H1 (cell line): ENCODE measurements around the gene PCNX1. TPM values are rescaled to one million over a fixed set of nuclear protein-coding genes. Genes with fewer than 3 reads are reported as not detected.

Source experiments
- CTCF ChIA-PET: fragments of 300-600 bp; sonication (Branson Sonifier 250); formaldehyde crosslinking; loops from one replicate; lab custom pipeline; 2021; ENCODE audit not compliant: partially characterized antibody; lab: Charles Lee
- POLR2A ChIA-PET: fragments of 300-600 bp; sonication (Branson Sonifier 250); formaldehyde crosslinking; loops from one replicate; lab custom pipeline; 2021; ENCODE audit warnings: inconsistent platforms; ENCODE audit not compliant: partially characterized antibody; lab: Charles Lee
- DNase-seq, 2 experiments: peaks; one replicate each; pipeline versions ENCODE4 v3.0.0 to v3.0.0-alpha.2; 2010 to 2022; ENCODE audit warnings: low spot score in 2 of 2, low read depth in 1 of 2, mixed read lengths in 1 of 2
- FAIRE-seq: peaks from 2 replicates; lab custom pipeline; 2011; peaks lifted over from hg19 to GRCh38; lab: Jason Lieb, UNC
- H2AFZ ChIP-seq: 2 replicates; pipeline ENCODE4 v1.8.1; 2012; ENCODE audit warnings: low read length, inconsistent platforms
- H2AK5ac ChIP-seq: 2 replicates; pipeline ENCODE4 v1.6.1; 2013; ENCODE audit warnings: low read depth, low read length
- H2BK120ac ChIP-seq: replicated peaks from 2 replicates; pipeline ENCODE3; 2013; ENCODE audit warnings: low read depth, low read length, inconsistent platforms
- H2BK12ac ChIP-seq: 2 replicates; pipeline ENCODE4 v1.6.1; 2013; ENCODE audit warnings: low read depth, low read length
- H2BK15ac ChIP-seq: 2 replicates; pipeline ENCODE4 v1.6.1; 2013; ENCODE audit warnings: low read length
- H2BK20ac ChIP-seq: 2 replicates; pipeline ENCODE4 v1.6.1; 2013; ENCODE audit warnings: low read length
- H2BK5ac ChIP-seq: 2 replicates; pipeline ENCODE4 v1.6.1; 2013; ENCODE audit warnings: low read depth, low read length
- H3K14ac ChIP-seq: 2 replicates; pipeline ENCODE4 v1.6.1; 2013; ENCODE audit warnings: inconsistent platforms; ENCODE audit not compliant: insufficient read length
- H3K18ac ChIP-seq: 2 replicates; pipeline ENCODE4 v1.6.1; 2013; ENCODE audit warnings: low read length; ENCODE audit errors: extremely low read depth
- H3K23ac ChIP-seq: 2 replicates; pipeline ENCODE4 v1.6.1; 2013; ENCODE audit warnings: inconsistent platforms; ENCODE audit not compliant: insufficient read length
- H3K23me2 ChIP-seq: 2 replicates; pipeline ENCODE4 v1.6.1; 2013; ENCODE audit warnings: low read depth, low read length
- H3K27ac ChIP-seq: 2 replicates; pipeline ENCODE4 v1.6.1; 2011; ENCODE audit warnings: low read depth, low read length, inconsistent platforms
- H3K27me3 ChIP-seq, 4 experiments: replicated peaks in 1 of 4; 1 replicate in 1 of 4; 2 replicates in 3 of 4; pipeline versions ENCODE4 v1.6.1 to v1.8.1; 2011 to 2013; ENCODE audit warnings: low read length in 3 of 4, mild to moderate bottlenecking in 3 of 4, inconsistent platforms in 2 of 4, mixed read lengths in 2 of 4, moderate library complexity in 1 of 4; ENCODE audit not compliant: control insufficient read depth in 3 of 4, insufficient read depth in 3 of 4; ENCODE audit errors: extremely low read depth in 1 of 4
- H3K36me3 ChIP-seq, 4 experiments: 2 replicates each; pipeline versions ENCODE4 v1.6.1 to v1.8.1; 2011 to 2013; ENCODE audit warnings: mild to moderate bottlenecking in 4 of 4, low read length in 3 of 4, moderate library complexity in 2 of 4, control low read depth in 1 of 4, inconsistent platforms in 1 of 4; ENCODE audit not compliant: insufficient read depth in 4 of 4, control insufficient read depth in 2 of 4
- H3K4ac ChIP-seq: replicated peaks from 2 replicates; pipeline ENCODE3; 2013; ENCODE audit warnings: low read length, low read depth, mixed read lengths, inconsistent platforms; ENCODE audit not compliant: insufficient read length
- H3K4me1 ChIP-seq, 4 experiments: replicated peaks in 1 of 4; 1 replicate in 1 of 4; 2 replicates in 3 of 4; pipeline versions ENCODE4 v1.6.1 to v1.8.1; 2011 to 2013; ENCODE audit warnings: low read length in 3 of 4, inconsistent platforms in 2 of 4, mixed read lengths in 1 of 4; ENCODE audit not compliant: insufficient read depth in 4 of 4, control insufficient read depth in 3 of 4
- H3K4me2 ChIP-seq, 2 experiments: 2 replicates each; pipeline versions ENCODE4 v1.6.1 to v1.8.1; 2011 to 2013; ENCODE audit warnings: low read depth in 2 of 2, low read length in 2 of 2, control low read depth in 1 of 2, inconsistent platforms in 1 of 2, mild to moderate bottlenecking in 1 of 2; ENCODE audit not compliant: insufficient read depth in 1 of 2
- H3K4me3 ChIP-seq, 4 experiments: fragments of 200-600, 300-600 bp in 1 of 4; sonication (generic), shearing (Covaris generic), sonication (Bioruptor Twin) in 1 of 4; 2 replicates each; pipeline versions ENCODE4 v1.5.1 to v1.8.1; 2011 to 2016; ENCODE audit warnings: low read length in 4 of 4, low read depth in 3 of 4, control low read depth in 2 of 4, inconsistent platforms in 2 of 4, mild to moderate bottlenecking in 2 of 4, mixed read lengths in 1 of 4, moderate library complexity in 1 of 4; ENCODE audit not compliant: insufficient read depth in 2 of 4; ENCODE audit errors: extremely low read depth in 1 of 4
- H3K56ac ChIP-seq: replicated peaks from 2 replicates; pipeline ENCODE3; 2013; ENCODE audit warnings: low read depth, mild to moderate bottlenecking, mixed read lengths, low read length, inconsistent platforms; ENCODE audit not compliant: insufficient read length
- H3K79me1 ChIP-seq: 2 replicates; pipeline ENCODE4 v1.6.1; 2013; ENCODE audit warnings: low read depth, low read length, control low read depth
- H3K79me2 ChIP-seq, 2 experiments: 2 replicates each; pipeline versions ENCODE4 v1.6.1 to v1.8.1; 2012 to 2013; ENCODE audit warnings: low read length in 2 of 2, mild to moderate bottlenecking in 2 of 2, inconsistent platforms in 1 of 2; ENCODE audit not compliant: insufficient read depth in 2 of 2, control insufficient read depth in 1 of 2
- H3K9ac ChIP-seq, 4 experiments: replicated peaks in 1 of 4; 1 replicate in 1 of 4; 2 replicates in 3 of 4; pipeline versions ENCODE4 v1.6.1 to v1.8.1; 2011 to 2013; ENCODE audit warnings: low read depth in 3 of 4, low read length in 3 of 4, control low read depth in 2 of 4, mild to moderate bottlenecking in 2 of 4, moderate library complexity in 2 of 4, inconsistent platforms in 1 of 4; ENCODE audit errors: extremely low read depth in 1 of 4
- H3K9me3 ChIP-seq, 2 experiments: 2 replicates each; pipeline versions ENCODE4 v1.6.1 to v1.8.1; 2012 to 2013; ENCODE audit warnings: mild to moderate bottlenecking in 2 of 2, moderate library complexity in 2 of 2, control low read depth in 1 of 2, inconsistent platforms in 1 of 2, low read depth in 1 of 2, low read length in 1 of 2, mixed read lengths in 1 of 2; ENCODE audit not compliant: insufficient read depth in 2 of 2
- H4K20me1 ChIP-seq, 2 experiments: replicated peaks in 1 of 2; 2 replicates each; pipeline versions ENCODE3 to v1.8.1; 2011 to 2013; ENCODE audit warnings: inconsistent platforms in 2 of 2, low read length in 2 of 2, mild to moderate bottlenecking in 1 of 2; ENCODE audit not compliant: insufficient read depth in 2 of 2, control insufficient read depth in 1 of 2
- H4K5ac ChIP-seq: 2 replicates; pipeline ENCODE4 v1.6.1; 2013; ENCODE audit warnings: low read length, low read depth, mixed read lengths, inconsistent platforms; ENCODE audit not compliant: insufficient read length
- H4K8ac ChIP-seq: 2 replicates; pipeline ENCODE4 v1.8.0; 2013; ENCODE audit warnings: mild to moderate bottlenecking, moderate library complexity, low read length, inconsistent platforms; ENCODE audit not compliant: insufficient read depth; ENCODE audit errors: extremely low read depth
- H4K91ac ChIP-seq: replicated peaks from 2 replicates; pipeline ENCODE3; 2013; ENCODE audit warnings: low read length, mixed read lengths, inconsistent platforms; ENCODE audit not compliant: insufficient read length
- CEBPB ChIP-seq: IDR thresholded peaks from 2 replicates; pipeline ENCODE4 v1.6.1; 2012; ENCODE audit warnings: low read depth, low read length
- JUN ChIP-seq: IDR thresholded peaks from 2 replicates; pipeline ENCODE4 v1.6.1; 2011; ENCODE audit warnings: low read depth, mild to moderate bottlenecking, improper control_type of control experiment, low read length
- KDM4A ChIP-seq: IDR thresholded peaks from one replicate; pipeline ENCODE4 v1.7.1; 2012; ENCODE audit warnings: low read depth, mild to moderate bottlenecking, moderate library complexity, low read length, inconsistent platforms; ENCODE audit not compliant: severe bottlenecking
- NANOG ChIP-seq: IDR thresholded peaks from 2 replicates; pipeline ENCODE4 v1.6.1; 2011; ENCODE audit warnings: low read length, low read depth, mild to moderate bottlenecking, inconsistent platforms; ENCODE audit not compliant: insufficient read depth, poor library complexity, severe bottlenecking
- SIN3A ChIP-seq, 2 experiments: IDR thresholded peaks in 1 of 2; conservative IDR thresholded peaks in 1 of 2; 2 replicates each; pipeline ENCODE4 v1.6.1; 2011 to 2012; ENCODE audit warnings: low read length in 2 of 2, improper control_type of control experiment in 1 of 2, low read depth in 1 of 2, mild to moderate bottlenecking in 1 of 2
- WGBS, 2 experiments: shearing (Covaris generic) in 1 of 2; methylation state at CpG; one replicate each; pipeline versions ENCODE4 v1.1.6 to v1.1.7; 2013 to 2015; ENCODE audit warnings: low lambda C conversion rate in 2 of 2, mixed read lengths in 2 of 2, inconsistent platforms in 1 of 2, low coverage in 1 of 2, missing lambda C conversion rate in 1 of 2; ENCODE audit not compliant: insufficient replicate concordance in 2 of 2, insufficient coverage in 1 of 2, insufficient read length in 1 of 2; ENCODE audit errors: extremely low coverage in 1 of 2, missing lambda C conversion rate in 1 of 2; 5-methylcytosine and 5-hydroxymethylcytosine counted together
- polyA plus RNA-seq, 7 experiments: library from polyadenylated mRNA; depleted of rRNA in 3 of 7; stranded (reverse) in 5 of 7; unstranded in 2 of 7; fragments of >200 nt in 5 of 7; fragments of 200-250 nt in 2 of 7; gene quantifications; 1 replicate in 5 of 7; 2 replicates in 1 of 7; 4 replicates in 1 of 7; pipeline versions ENCODE4 v1.2.1 to v1.2.3, GENCODE V29; 2011 to 2013; ENCODE audit warnings: missing spikeins in 2 of 7, mixed read lengths in 2 of 7
- total RNA-seq: library from RNA; stranded (reverse); fragmentation: NEBNext Ultra II Directional; extraction: Animal tissue kit (Norgen Biotek cat#: 25700); gene quantifications from 2 replicates; pipeline ENCODE4 v1.2.1, GENCODE V29; 2021
- TF ChIP-seq, protein P1 (sequence below): IDR thresholded peaks from 2 replicates; pipeline ENCODE4 v1.6.1; 2012; ENCODE audit warnings: low read length, inconsistent platforms

Gene PCNX1
- total and polyA plus RNA-seq, 2 of the 8 experiments (the other 6 are each of a cell fraction or from before 2014, with no cell fraction given): 37.7 to 53.2 TPM

DNA sequence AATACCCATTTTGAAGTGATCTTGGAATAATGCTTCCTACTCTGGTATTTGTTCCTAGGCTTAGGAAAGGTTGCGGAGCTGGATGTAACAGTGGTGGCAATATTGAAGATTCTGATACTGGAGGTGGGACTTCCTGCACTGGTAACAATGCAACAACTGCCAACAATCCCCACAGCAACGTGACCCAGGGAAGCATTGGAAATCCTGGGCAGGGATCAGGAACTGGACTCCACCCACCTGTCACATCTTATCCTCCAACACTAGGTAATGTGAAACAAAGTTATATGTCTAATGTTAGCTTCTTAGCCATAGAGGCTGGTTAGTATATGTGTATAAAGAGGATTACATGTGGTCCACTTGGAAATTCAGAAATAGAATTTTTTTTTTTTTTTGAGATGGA, 197.9 kb downstream of the PCNX1 start:
- peaks cover 0 to 2% of the 10 kb centered on the region in 2 experiments for H4K20me1 ChIP-seq
- POLR2A ChIA-PET: no interaction called here
- H3K4me2 ChIP-seq: no peak overlapping the region
- no peak overlapping the region for H3K56ac ChIP-seq
- H3K36me3 ChIP-seq: peaks cover 7 to 32% (median 23%) of the 10 kb centered on the region in 4 experiments
- H2BK20ac ChIP-seq: no peak overlapping the region
- H3K23me2 ChIP-seq: no peaks in the 10 kb centered on the region
- H3K4ac ChIP-seq: no peak overlapping the region
- no peaks in the 10 kb centered on the region for H3K79me1 ChIP-seq
- 94% methylated on average over 2 of the region's 2 CpGs; no CpG with 5 or more reads in 1 of the 2 experiments for WGBS, 2 experiments
- no peak overlapping the region for H4K8ac ChIP-seq
- H3K79me2 ChIP-seq: no peaks in the 10 kb centered on the region
- H2BK15ac ChIP-seq: no peak overlapping the region
- no peak overlapping the region for H2BK12ac ChIP-seq
- no peak overlapping the region for H3K27ac ChIP-seq
- no peak overlapping the region for H2BK5ac ChIP-seq
- no peak overlapping the region for H3K14ac ChIP-seq
- DNase-seq (no peak), FAIRE-seq (no peak)
- H4K91ac ChIP-seq: no peak overlapping the region
- H3K9ac ChIP-seq: no peak overlapping the region
- no peak overlapping the region for H2AK5ac ChIP-seq
- H3K9me3 ChIP-seq: no peaks in the 10 kb centered on the region
- H3K4me1 ChIP-seq: no peaks in the 10 kb centered on the region
- CTCF ChIA-PET: interaction anchor here (0.6 to 1.9 kb wide), 8 partner anchors 9 to 648 kb away, joined by 3 to 10 read pairs (median 4); no protein-coding TSS in a partner anchor
- no peak overlapping the region for H3K4me3 ChIP-seq
- no peak overlapping the region for H3K23ac ChIP-seq
- no peaks in the 10 kb centered on the region for H3K27me3 ChIP-seq
- no peak overlapping the region for H2AFZ ChIP-seq
- H2BK120ac ChIP-seq: no peak overlapping the region
- no peak overlapping the region for H4K5ac ChIP-seq
- no peak overlapping the region for H3K18ac ChIP-seq
- no peak for TF ChIP-seq CEBPB
- TF ChIP-seq KDM4A: no peak
- TF ChIP-seq NANOG: no peak
- TF ChIP-seq JUN: no peak
- no peak for TF ChIP-seq SIN3A (conservative IDR thresholded peaks at IDR 0.05 in 1 of 2, IDR thresholded peaks at IDR 0.05 in 1 of 2; ENCODE audit: low read depth in 1 of 2, low read length in 2 of 2)
- TF ChIP-seq, protein P1, sequence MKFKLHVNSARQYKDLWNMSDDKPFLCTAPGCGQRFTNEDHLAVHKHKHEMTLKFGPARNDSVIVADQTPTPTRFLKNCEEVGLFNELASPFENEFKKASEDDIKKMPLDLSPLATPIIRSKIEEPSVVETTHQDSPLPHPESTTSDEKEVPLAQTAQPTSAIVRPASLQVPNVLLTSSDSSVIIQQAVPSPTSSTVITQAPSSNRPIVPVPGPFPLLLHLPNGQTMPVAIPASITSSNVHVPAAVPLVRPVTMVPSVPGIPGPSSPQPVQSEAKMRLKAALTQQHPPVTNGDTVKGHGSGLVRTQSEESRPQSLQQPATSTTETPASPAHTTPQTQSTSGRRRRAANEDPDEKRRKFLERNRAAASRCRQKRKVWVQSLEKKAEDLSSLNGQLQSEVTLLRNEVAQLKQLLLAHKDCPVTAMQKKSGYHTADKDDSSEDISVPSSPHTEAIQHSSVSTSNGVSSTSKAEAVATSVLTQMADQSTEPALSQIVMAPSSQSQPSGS: no peak
